HEK293 (cell line): ENCODE data around the gene ZBED1.

ENCODE experiments used
- KLF8 ChIP-seq: fragments of 450-650 bp; formaldehyde crosslinking; IDR thresholded peaks from 2 replicates; pipeline ENCODE4 v1.5.1; 2016; ENCODE audit warnings: missing biosample characterization, missing genetic modification characterization
- KLF9 ChIP-seq: fragments of 450-650 bp; formaldehyde crosslinking; IDR thresholded peaks from 2 replicates; pipeline ENCODE4 v1.5.1; 2016; ENCODE audit warnings: missing biosample characterization, missing genetic modification characterization, low read depth
- OSR2 ChIP-seq: fragments of 450-650 bp; formaldehyde crosslinking; IDR thresholded peaks from 2 replicates; pipeline ENCODE4 v1.5.1; 2016; ENCODE audit warnings: missing biosample characterization, missing genetic modification characterization
- PRDM10 ChIP-seq: fragments of 450-650 bp; formaldehyde crosslinking; IDR thresholded peaks from 2 replicates; pipeline ENCODE4 v1.5.1; 2016; ENCODE audit warnings: missing biosample characterization, missing genetic modification characterization
- REPIN1 ChIP-seq: fragments of 450-650 bp; formaldehyde crosslinking; IDR thresholded peaks from 2 replicates; pipeline ENCODE4 v1.5.1; 2017; ENCODE audit warnings: missing biosample characterization, missing genetic modification characterization, low read depth
- ZBTB1 ChIP-seq: fragments of 450-650 bp; formaldehyde crosslinking; IDR thresholded peaks from 2 replicates; pipeline ENCODE4 v1.5.1; 2016; ENCODE audit warnings: missing biosample characterization, missing genetic modification characterization
- ZBTB6 ChIP-seq: fragments of 450-650 bp; formaldehyde crosslinking; IDR thresholded peaks from 2 replicates; pipeline ENCODE4 v1.5.1; 2017; ENCODE audit warnings: missing biosample characterization, missing genetic modification characterization
- ZNF140 ChIP-seq: fragments of 450-650 bp; formaldehyde crosslinking; IDR thresholded peaks from 2 replicates; pipeline ENCODE4 v1.5.1; 2016; ENCODE audit warnings: missing biosample characterization, missing genetic modification characterization
- ZNF169 ChIP-seq: fragments of 450-650 bp; formaldehyde crosslinking; IDR thresholded peaks from 2 replicates; pipeline ENCODE4 v1.5.1; 2016; ENCODE audit warnings: missing biosample characterization, missing genetic modification characterization
- ZNF174 ChIP-seq: fragments of 450-650 bp; formaldehyde crosslinking; IDR thresholded peaks from 2 replicates; pipeline ENCODE4 v1.5.0; 2017; ENCODE audit warnings: missing biosample characterization, mild to moderate bottlenecking, missing genetic modification characterization
- ZNF19 ChIP-seq: fragments of 450-650 bp; formaldehyde crosslinking; IDR thresholded peaks from 2 replicates; pipeline ENCODE4; 2016; ENCODE audit warnings: missing biosample characterization, missing genetic modification characterization, low read depth
- ZNF202 ChIP-seq: fragments of 450-650 bp; formaldehyde crosslinking; IDR thresholded peaks from 2 replicates; pipeline ENCODE4 v1.5.1; 2016; ENCODE audit warnings: missing biosample characterization, missing genetic modification characterization, borderline replicate concordance
- ZNF214 ChIP-seq: fragments of 450-650 bp; formaldehyde crosslinking; IDR thresholded peaks from 2 replicates; pipeline ENCODE4 v1.5.1; 2017; ENCODE audit warnings: missing biosample characterization, mild to moderate bottlenecking, missing genetic modification characterization, borderline replicate concordance
- ZNF24 ChIP-seq: fragments of 450-650 bp; formaldehyde crosslinking; IDR thresholded peaks from 2 replicates; pipeline ENCODE4 v1.5.1; 2016; ENCODE audit warnings: missing biosample characterization, missing genetic modification characterization
- ZNF266 ChIP-seq: fragments of 450-650 bp; formaldehyde crosslinking; IDR thresholded peaks from 2 replicates; pipeline ENCODE4 v1.5.1; 2016; ENCODE audit warnings: missing biosample characterization, missing genetic modification characterization, low read depth
- ZNF518A ChIP-seq: fragments of 450-650 bp; formaldehyde crosslinking; conservative IDR thresholded peaks from 2 replicates; pipeline ENCODE4 v1.5.1; 2016; ENCODE audit warnings: low read depth, missing biosample characterization, missing genetic modification characterization
- ZNF658 ChIP-seq: fragments of 450-650 bp; formaldehyde crosslinking; IDR thresholded peaks from 2 replicates; pipeline ENCODE4; 2016; ENCODE audit warnings: missing biosample characterization, missing genetic modification characterization
- ZNF660 ChIP-seq: fragments of 450-650 bp; IDR thresholded peaks from 2 replicates; pipeline ENCODE4 v1.5.1; 2018; ENCODE audit warnings: missing biosample characterization, mild to moderate bottlenecking, missing genetic modification characterization
- ZNF701 ChIP-seq: fragments of 450-650 bp; formaldehyde crosslinking; IDR thresholded peaks from 2 replicates; pipeline ENCODE4 v1.5.1; 2016; ENCODE audit warnings: missing biosample characterization, missing genetic modification characterization
- ZSCAN23 ChIP-seq: fragments of 450-650 bp; formaldehyde crosslinking; IDR thresholded peaks from 2 replicates; pipeline ENCODE4 v1.5.1; 2016; ENCODE audit warnings: missing biosample characterization, missing genetic modification characterization
- TF ChIP-seq, protein P1 (sequence below): fragments of 450-650 bp; formaldehyde crosslinking; optimal IDR thresholded peaks from 2 replicates; pipeline ENCODE3; 2016; ENCODE audit warnings: missing biosample characterization, mild to moderate bottlenecking, missing genetic modification characterization
- TF ChIP-seq, protein P2 (sequence below): fragments of 450-650 bp; formaldehyde crosslinking; IDR thresholded peaks from 2 replicates; pipeline ENCODE4 v1.5.1; 2016; ENCODE audit warnings: missing biosample characterization, missing genetic modification characterization
- TF ChIP-seq, protein P3 (sequence below): fragments of 450-650 bp; formaldehyde crosslinking; IDR thresholded peaks from 2 replicates; pipeline ENCODE4 v1.5.1; 2016; ENCODE audit warnings: missing biosample characterization, missing genetic modification characterization

ZBED1 gene

DNA sequence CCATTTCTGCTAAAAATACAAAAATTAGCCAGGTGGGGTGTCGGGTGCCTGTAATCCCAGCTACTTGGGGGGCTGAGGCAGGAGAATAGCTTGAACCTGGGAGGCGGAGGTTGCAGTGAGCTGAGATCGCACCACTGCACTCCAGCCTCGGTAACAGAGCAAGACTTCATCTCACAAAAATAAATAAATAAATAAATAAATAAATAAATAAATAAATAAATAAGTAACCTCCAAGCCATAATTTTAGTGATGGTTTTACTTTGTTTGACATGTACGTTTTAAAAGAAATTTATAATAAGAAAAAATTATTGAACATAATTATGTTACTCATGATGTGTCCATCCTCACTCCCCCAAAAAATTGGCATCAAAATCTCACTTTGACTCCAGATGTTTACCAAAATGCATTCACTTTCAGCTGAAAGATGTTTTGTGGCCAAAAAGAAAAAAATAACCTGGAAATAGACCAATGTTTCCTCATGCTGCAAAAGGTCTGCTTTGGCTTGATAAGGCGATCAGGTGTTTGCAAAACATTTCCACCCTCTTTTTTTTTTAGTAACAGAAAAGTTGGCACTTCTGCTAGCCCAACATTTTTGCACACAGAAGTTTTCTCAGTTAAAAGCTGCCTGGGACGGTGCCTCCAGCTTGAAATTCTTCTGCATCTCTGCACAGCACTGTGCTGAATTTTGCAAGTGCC, 42.2 kb upstream of the ZBED1 start (continued):
- TF ChIP-seq ZNF24 (tag by site-specific recombination): no peak
- no peak for TF ChIP-seq KLF9 (tag by site-specific recombination)
- TF ChIP-seq ZNF140 (tag by site-specific recombination): peak; percentile 89; the same call in 1 of the 2 replicates
- no peak for TF ChIP-seq ZNF701 (tag by site-specific recombination)
- no peak for TF ChIP-seq ZSCAN23 (tag by site-specific recombination)
- TF ChIP-seq REPIN1 (tag by site-specific recombination): no peak
- no peak for TF ChIP-seq ZNF660 (tag by site-specific recombination)
- TF ChIP-seq OSR2 (tag by site-specific recombination): no peak
- TF ChIP-seq, protein P1, sequence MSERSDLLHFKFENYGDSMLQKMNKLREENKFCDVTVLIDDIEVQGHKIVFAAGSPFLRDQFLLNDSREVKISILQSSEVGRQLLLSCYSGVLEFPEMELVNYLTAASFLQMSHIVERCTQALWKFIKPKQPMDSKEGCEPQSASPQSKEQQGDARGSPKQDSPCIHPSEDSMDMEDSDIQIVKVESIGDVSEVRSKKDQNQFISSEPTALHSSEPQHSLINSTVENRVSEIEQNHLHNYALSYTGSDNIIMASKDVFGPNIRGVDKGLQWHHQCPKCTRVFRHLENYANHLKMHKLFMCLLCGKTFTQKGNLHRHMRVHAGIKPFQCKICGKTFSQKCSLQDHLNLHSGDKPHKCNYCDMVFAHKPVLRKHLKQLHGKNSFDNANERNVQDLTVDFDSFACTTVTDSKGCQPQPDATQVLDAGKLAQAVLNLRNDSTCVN (tag by site-specific recombination): no peak
- peak; percentile 59; the same call in 1 of the 2 replicates for TF ChIP-seq ZNF202 (tag by site-specific recombination)
- TF ChIP-seq ZBTB6 (tag by site-specific recombination): no peak
- no peak; the same call in 1 of the 2 replicates for TF ChIP-seq ZNF214 (tag by site-specific recombination)
- TF ChIP-seq ZBTB1: 0 out of 2 replicates have a peak, but pooled peaks have one; percentile 50
- TF ChIP-seq ZNF266 (tag by site-specific recombination): peak; percentile 78
- no peak for TF ChIP-seq KLF8 (tag by site-specific recombination)
- no peak for TF ChIP-seq ZNF174 (tag by site-specific recombination)
- TF ChIP-seq ZNF518A (tag by site-specific recombination): peak; percentile 91
- TF ChIP-seq PRDM10 (tag by site-specific recombination): no peak
- TF ChIP-seq, protein P2, sequence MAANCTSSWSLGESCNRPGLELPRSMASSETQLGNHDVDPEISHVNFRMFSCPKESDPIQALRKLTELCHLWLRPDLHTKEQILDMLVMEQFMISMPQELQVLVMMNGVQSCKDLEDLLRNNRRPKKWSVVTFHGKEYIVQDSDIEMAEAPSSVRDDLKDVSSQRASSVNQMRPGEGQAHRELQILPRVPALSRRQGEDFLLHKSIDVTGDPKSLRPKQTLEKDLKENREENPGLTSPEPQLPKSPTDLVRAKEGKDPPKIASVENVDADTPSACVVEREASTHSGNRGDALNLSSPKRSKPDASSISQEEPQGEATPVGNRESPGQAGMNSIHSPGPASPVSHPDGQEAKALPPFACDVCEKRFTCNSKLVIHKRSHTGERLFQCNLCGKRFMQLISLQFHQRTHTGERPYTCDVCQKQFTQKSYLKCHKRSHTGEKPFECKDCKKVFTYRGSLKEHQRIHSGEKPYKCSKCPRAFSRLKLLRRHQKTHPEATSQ: no peak
- no peak for TF ChIP-seq ZNF169 (tag by site-specific recombination)
- TF ChIP-seq ZNF658 (tag by site-specific recombination): no peak
- 0 out of 2 replicates have a peak, but pooled peaks have one; percentile 56 for TF ChIP-seq ZNF19 (tag by site-specific recombination)
- TF ChIP-seq, protein P3, sequence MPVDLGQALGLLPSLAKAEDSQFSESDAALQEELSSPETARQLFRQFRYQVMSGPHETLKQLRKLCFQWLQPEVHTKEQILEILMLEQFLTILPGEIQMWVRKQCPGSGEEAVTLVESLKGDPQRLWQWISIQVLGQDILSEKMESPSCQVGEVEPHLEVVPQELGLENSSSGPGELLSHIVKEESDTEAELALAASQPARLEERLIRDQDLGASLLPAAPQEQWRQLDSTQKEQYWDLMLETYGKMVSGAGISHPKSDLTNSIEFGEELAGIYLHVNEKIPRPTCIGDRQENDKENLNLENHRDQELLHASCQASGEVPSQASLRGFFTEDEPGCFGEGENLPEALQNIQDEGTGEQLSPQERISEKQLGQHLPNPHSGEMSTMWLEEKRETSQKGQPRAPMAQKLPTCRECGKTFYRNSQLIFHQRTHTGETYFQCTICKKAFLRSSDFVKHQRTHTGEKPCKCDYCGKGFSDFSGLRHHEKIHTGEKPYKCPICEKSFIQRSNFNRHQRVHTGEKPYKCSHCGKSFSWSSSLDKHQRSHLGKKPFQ (tag by site-specific recombination): 0 out of 2 replicates have a peak, but pooled peaks have one; percentile 31
